ENCODE results near the gene POLR2C. TPM values are rescaled to one million over a fixed set of nuclear protein-coding genes. Genes with fewer than 3 reads are reported as not detected.

Gene POLR2C
- total RNA-seq (10 to 100 TPM; 76.1 to 82.6 TPM), total RNA-seq (63.1 to 95.5 reads per million in 2 donors)

DNA sequence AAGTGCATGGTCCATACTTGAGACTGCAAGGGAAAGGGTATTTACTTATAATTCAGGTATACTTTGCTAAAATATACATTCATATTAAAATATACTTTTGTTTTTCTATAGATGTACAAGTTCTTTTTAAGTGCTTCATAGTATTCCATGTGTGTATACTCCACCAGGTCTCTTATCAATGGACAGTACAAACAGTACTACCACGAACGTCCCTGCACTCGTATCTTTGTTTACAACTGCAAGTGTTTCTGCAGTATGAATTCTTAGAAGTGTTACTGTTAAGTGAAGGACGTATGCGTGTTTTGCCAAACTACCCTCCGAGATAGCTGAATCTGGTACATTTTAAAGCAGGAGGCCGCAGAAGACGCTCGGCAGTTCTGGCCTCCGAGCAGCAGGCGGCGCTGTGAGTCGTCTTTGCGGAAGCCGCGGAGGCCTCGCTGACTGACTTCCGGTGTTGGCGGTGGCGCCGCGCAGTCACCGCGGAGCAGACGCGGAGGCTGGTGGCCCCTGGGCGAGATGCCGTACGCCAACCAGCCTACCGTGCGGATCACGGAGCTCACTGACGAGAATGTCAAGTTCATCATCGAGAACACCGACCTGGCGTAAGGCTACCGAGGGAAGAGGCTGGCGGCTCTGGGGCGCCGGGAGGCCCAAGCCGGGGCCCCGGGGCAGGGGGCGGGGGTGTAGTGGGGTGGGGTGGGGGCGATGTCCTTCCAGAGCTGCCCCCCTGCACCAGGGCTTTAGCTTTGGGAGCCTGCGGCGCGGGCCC lies at the start of gene POLR2C:
Gene POLR2C, plus strand, starts transcription at position 471 of the 769 bp plus-strand sequence. Its CDS starts 46 bp downstream, at position 517.
- H3K27me3 Mint-ChIP-seq, result no peaks in the 10 kb centered on the region
- peak within 1 kb of the TSS; percentile 100 for H3K4me3 Mint-ChIP-seq
- peaks cover 11% of the 10 kb centered on the region for H3K36me3 Mint-ChIP-seq (ENCODE audit: low read depth)
- H3K27ac Mint-ChIP-seq, result peak within 1 kb of the TSS; percentile 98
- H3K4me1 Mint-ChIP-seq, result peaks cover 26% of the 10 kb centered on the region
- peak; percentile 97 for ATAC-seq
- no peaks in the 10 kb centered on the region for H3K9me3 ChIP-seq (ENCODE audit: control insufficient read depth, low read length, poor library complexity, severe bottlenecking)
- DNase-seq, result peak; percentile 86 to 96 (median 90)

DNA sequence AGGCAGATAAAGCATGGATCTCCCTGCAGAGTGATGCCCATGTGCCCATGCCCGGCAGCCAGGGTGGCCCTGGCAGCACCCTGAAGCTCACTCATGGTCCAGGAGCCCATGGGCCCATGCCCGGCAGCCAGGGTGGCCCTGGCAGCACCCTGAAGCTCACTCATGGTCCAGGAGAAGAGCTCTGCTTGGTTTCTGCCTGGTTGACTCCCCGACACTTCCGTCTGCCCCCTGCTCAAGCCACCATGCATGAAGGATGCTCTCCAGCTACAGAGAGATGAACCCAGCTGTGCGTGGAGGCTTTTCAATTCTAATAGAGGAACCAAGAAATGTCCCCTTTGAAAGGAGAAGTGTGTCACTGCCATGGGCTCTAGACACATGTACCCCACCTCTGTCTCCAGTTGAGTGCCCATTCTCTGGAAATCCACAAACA lies 49.2 kb upstream of the POLR2C start:
- DNase-seq, result no peak
- Mint-ChIP-seq H3K27me3 (peaks cover 11% of the 10 kb centered on the region), H3K27ac (no peak overlapping the region)

DNA sequence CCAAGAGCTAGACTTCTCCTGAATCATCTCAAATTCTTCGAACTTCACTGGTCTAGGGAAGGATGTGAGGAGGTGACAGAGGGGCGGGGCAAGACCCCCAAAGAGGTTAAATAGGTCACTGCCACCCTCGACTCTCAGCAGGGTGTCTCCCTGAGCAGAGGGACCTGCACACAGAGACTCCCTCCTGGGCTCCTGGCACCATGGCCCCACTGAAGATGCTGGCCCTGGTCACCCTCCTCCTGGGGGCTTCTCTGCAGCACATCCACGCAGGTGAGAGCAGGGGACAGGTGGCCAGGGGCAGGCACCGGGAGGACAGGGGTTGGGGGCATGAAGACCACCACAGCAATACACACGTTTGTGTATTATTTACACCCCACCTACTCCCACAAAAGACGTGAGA lies 48.7 kb upstream of the POLR2C start:
- Mint-ChIP-seq H3K27me3 (peaks cover 11% of the 10 kb centered on the region), H3K4me1 (peaks cover 10% of the 10 kb centered on the region), H3K36me3 (ENCODE audit: low read depth) (peaks cover 2% of the 10 kb centered on the region), H3K27ac (no peak overlapping the region), H3K4me3 (no peak overlapping the region)
- DNase-seq (no peak), ATAC-seq (no peak)
- no peaks in the 10 kb centered on the region for H3K9me3 ChIP-seq (ENCODE audit: control insufficient read depth, low read length, poor library complexity, severe bottlenecking)

More for the DNA sequence above, 49.2 kb upstream of the POLR2C start:
- H3K4me1 Mint-ChIP-seq, result peaks cover 9% of the 10 kb centered on the region
- H3K4me3 Mint-ChIP-seq, result peak overlapping the region; percentile 5
- ATAC-seq, result peak; percentile 62
- H3K36me3 Mint-ChIP-seq (ENCODE audit: low read depth), result peaks cover 2% of the 10 kb centered on the region
- no peaks in the 10 kb centered on the region for H3K9me3 ChIP-seq (ENCODE audit: control insufficient read depth, low read length, poor library complexity, severe bottlenecking)

DNA sequence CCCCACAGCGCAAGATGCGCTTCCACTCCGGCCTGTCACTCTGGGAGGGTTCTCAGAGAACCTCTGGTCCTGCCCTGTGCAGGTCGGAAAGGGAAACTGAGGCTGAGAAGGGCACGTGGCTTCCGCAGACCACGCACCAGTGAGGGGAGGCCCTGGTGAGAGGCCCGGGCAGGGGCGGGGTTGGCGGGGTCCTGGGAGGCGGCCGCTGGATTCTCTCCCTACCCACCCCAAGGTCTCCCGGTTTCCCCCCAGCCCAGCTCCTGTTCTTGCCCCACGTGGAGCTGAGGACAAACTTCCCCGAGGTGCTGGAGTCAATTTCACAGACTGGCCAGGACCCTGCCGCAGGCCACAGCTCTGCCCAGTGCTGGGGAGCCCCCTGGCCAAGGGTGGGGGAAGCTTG lies 46.4 kb upstream of the POLR2C start:
- DNase-seq (no peak), ATAC-seq (no peak)
- H3K27ac Mint-ChIP-seq, result no peak overlapping the region
- no peak overlapping the region for H3K4me3 Mint-ChIP-seq
- peaks cover 2% of the 10 kb centered on the region for H3K36me3 Mint-ChIP-seq (ENCODE audit: low read depth)
- H3K9me3 ChIP-seq (ENCODE audit: control insufficient read depth, low read length, poor library complexity, severe bottlenecking), result no peaks in the 10 kb centered on the region
- H3K4me1 Mint-ChIP-seq, result peaks cover 15% of the 10 kb centered on the region
- peaks cover 6% of the 10 kb centered on the region for H3K27me3 Mint-ChIP-seq

DNA sequence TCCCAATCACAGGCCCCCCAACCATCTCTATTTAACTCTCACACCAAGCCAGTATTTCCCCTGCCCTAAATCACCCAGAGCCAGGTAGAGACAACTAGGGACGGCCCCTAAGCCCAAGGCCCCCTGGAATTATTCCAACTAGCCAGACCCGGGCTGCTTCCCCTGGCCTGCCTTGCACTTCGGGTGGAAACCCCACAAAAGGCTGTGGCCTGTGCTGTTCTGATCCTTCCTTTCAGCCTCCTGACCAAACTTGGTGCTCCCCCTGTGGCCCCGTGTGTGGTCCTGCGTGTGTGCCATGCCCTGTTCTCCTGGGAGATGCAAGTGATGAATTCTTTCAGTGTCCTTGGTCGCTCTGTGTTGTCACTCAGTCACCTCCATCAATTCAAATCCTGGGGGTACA lies 43.0 kb upstream of the POLR2C start:
- no peaks in the 10 kb centered on the region for H3K27me3 Mint-ChIP-seq
- no peak for DNase-seq
- H3K9me3 ChIP-seq (ENCODE audit: control insufficient read depth, low read length, poor library complexity, severe bottlenecking), result no peaks in the 10 kb centered on the region
- H3K4me1 Mint-ChIP-seq, result peaks cover 15% of the 10 kb centered on the region
- ATAC-seq, result no peak
- H3K4me3 Mint-ChIP-seq, result peak overlapping the region; percentile 39
- peak overlapping the region; percentile 63 for H3K27ac Mint-ChIP-seq
- no peaks in the 10 kb centered on the region for H3K36me3 Mint-ChIP-seq (ENCODE audit: low read depth)

DNA sequence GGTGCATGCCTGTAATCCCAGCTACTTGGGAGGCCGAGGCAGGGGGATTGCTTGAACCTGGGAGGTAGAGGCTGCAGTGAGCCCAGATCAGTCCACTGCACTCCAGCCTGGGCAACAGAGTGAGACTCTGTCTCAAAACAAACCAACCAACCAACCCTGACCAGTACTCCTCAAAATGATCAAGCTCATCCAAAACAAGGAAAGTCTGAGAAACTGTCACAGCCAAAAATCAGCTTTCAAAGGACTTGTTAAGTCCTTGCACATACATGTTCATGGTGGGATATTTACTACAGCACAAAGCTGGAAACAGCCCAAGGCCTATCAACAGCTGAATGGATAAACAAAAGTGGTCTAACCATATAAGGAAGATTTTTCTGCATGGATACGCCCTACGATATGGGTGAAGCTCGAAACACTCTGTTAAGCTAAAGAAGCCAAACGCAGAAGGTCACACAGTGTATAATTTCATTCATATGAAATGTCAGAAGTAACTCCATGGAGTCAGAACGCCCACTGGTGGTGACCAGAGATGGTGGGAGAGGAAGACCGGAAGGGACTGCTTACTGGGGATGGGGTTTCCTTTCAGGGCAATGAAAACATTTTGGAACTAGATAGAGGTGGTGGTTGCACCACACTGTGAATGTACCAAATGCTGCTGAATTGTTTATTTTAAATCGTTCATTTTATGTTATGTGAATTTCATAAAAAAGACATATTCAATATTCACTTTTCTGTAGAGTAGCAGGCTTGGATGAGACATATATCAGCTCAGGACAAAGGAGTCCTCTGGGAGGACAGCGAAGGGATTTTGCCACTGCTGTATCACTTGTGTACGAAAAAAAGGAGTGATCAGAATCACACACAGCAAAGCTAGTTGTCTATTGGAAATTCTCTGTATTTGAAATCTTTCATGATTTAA lies 40.2 kb upstream of the POLR2C start:
- DNase-seq, result no peak
- peaks cover 10% of the 10 kb centered on the region for H3K4me1 Mint-ChIP-seq
- H3K4me3 Mint-ChIP-seq, result no peak overlapping the region
- no peak overlapping the region for H3K27ac Mint-ChIP-seq
- H3K9me3 ChIP-seq (ENCODE audit: control insufficient read depth, low read length, poor library complexity, severe bottlenecking), result no peaks in the 10 kb centered on the region
- no peak for ATAC-seq
- H3K27me3 Mint-ChIP-seq, result no peaks in the 10 kb centered on the region
- H3K36me3 Mint-ChIP-seq (ENCODE audit: low read depth), result no peaks in the 10 kb centered on the region

DNA sequence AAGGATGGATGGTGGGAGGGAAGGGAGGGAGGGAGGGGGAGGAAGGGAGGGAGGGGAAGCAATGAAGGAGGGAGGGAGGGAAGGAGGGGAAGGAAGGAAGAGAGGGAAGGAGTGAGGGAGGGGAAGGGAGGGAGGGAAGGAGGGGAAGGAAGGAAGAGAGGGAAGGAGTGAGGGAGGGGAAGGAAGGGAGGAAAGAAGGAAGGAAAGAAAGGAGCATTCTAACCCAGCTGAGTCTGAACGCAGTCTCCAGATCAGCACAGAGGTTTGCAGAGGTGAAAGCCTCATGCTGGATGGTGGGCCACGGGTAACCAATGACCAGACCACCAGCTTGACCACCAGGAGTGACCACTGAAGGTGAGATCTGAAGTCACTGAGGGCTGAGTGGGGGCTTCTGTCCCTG lies 39.3 kb upstream of the POLR2C start:
- peaks cover 2% of the 10 kb centered on the region for H3K36me3 Mint-ChIP-seq (ENCODE audit: low read depth)
- no peak for ATAC-seq
- no peaks in the 10 kb centered on the region for H3K27me3 Mint-ChIP-seq
- no peaks in the 10 kb centered on the region for H3K9me3 ChIP-seq (ENCODE audit: control insufficient read depth, low read length, poor library complexity, severe bottlenecking)
- H3K27ac Mint-ChIP-seq, result no peak overlapping the region
- H3K4me3 Mint-ChIP-seq, result no peak overlapping the region
- DNase-seq, result no peak
- H3K4me1 Mint-ChIP-seq, result peaks cover 5% of the 10 kb centered on the region

DNA sequence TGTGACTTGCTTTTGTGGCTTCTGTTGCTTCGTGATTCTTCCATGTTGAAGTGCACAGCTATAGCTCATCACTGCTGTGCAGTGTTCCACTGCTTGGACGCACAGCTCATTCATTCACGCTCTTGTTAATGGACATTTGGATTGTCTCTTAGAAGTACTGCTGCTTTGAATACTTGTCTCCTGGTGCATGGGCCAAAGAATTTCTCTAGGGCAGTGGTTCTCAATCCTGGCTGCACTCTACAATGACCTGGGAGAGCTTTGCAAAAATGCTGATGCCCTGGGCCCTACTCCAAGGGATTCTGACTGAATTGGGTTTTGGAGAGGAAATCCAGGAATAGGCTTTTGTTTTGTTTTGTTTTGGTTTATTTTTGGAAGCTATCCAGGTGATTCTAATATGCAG lies 37.9 kb upstream of the POLR2C start:
- no peaks in the 10 kb centered on the region for H3K9me3 ChIP-seq (ENCODE audit: control insufficient read depth, low read length, poor library complexity, severe bottlenecking)
- Mint-ChIP-seq H3K27ac (no peak overlapping the region), H3K27me3 (no peaks in the 10 kb centered on the region), H3K4me3 (no peak overlapping the region), H3K36me3 (ENCODE audit: low read depth) (peaks cover 6% of the 10 kb centered on the region), H3K4me1 (peaks cover 1% of the 10 kb centered on the region)
- ATAC-seq, result no peak
- no peak for DNase-seq

DNA sequence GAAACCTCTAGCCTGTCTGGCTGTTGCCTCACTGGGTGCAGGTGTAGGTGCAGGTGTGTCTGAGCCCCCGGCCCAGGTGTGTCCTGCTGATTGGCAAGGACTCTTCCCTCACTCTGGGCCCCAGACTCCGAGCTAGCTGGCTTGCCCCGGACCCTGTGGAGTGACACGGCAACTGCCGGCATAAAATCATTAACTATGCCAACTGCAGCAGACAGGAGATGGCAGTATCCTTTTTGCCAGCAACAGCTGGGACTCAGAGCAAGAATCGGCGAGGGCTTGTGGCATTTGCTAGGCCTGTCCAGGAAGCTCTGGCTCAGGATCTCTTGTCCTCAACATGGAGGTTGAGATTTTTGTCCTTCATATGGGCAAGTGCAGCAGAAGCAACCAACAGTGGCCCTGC lies 36.1 kb upstream of the POLR2C start:
- DNase-seq (no peak), ATAC-seq (no peak)
- Mint-ChIP-seq H3K27me3 (no peaks in the 10 kb centered on the region), H3K36me3 (ENCODE audit: low read depth) (peaks cover 8% of the 10 kb centered on the region), H3K4me1 (no peaks in the 10 kb centered on the region), H3K27ac (no peak overlapping the region), H3K4me3 (no peak overlapping the region)
- no peaks in the 10 kb centered on the region for H3K9me3 ChIP-seq (ENCODE audit: control insufficient read depth, low read length, poor library complexity, severe bottlenecking)

DNA sequence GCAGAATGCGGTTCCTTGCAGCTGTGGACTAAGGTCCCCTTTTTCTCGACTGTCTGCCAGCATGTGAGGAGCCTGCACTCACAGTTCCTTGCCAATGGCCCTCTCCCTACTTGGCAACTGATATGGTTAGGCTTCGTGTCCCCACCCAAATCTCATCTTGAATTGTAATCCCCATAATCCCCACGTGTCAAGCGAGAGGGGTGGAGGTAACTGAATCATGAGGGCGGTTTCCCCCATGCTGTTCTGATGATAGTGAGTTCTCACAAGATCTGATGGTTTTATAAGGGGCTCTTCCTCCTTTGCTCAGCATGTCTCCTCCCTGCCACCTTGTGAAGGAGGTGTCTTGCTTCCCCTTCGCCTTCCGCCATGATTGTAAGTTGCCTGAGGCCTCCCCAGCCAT lies 35.2 kb upstream of the POLR2C start:
- no peak overlapping the region for H3K27ac Mint-ChIP-seq
- no peaks in the 10 kb centered on the region for H3K9me3 ChIP-seq (ENCODE audit: control insufficient read depth, low read length, poor library complexity, severe bottlenecking)
- peaks cover 8% of the 10 kb centered on the region for H3K36me3 Mint-ChIP-seq (ENCODE audit: low read depth)
- DNase-seq, result no peak
- no peak overlapping the region for H3K4me3 Mint-ChIP-seq
- H3K27me3 Mint-ChIP-seq, result no peaks in the 10 kb centered on the region
- no peaks in the 10 kb centered on the region for H3K4me1 Mint-ChIP-seq
- ATAC-seq, result no peak

DNA sequence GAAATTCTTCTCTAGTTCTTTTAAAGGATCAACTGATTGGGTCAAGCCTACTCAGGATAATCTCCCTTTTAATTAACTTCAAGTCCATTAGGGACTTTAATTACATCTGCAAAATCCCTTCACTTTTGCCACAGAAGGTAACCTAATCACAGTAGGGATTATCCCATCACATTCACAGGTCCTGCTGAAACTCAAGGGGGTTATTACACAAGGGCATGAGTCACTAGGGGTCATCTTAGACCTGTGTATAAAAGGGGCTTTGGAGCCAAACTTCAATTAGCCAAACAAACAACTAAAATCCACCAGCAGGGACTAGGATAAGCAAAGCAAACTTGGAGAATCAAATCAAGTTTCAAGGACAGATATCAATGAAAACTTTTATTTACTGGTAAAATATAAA lies 34.7 kb upstream of the POLR2C start:
- H3K36me3 Mint-ChIP-seq (ENCODE audit: low read depth), result peaks cover 8% of the 10 kb centered on the region
- no peak overlapping the region for H3K27ac Mint-ChIP-seq
- no peaks in the 10 kb centered on the region for H3K4me1 Mint-ChIP-seq
- no peaks in the 10 kb centered on the region for H3K27me3 Mint-ChIP-seq
- no peak for ATAC-seq
- no peak for DNase-seq
- H3K4me3 Mint-ChIP-seq, result no peak overlapping the region
- H3K9me3 ChIP-seq (ENCODE audit: control insufficient read depth, low read length, poor library complexity, severe bottlenecking), result no peaks in the 10 kb centered on the region

DNA sequence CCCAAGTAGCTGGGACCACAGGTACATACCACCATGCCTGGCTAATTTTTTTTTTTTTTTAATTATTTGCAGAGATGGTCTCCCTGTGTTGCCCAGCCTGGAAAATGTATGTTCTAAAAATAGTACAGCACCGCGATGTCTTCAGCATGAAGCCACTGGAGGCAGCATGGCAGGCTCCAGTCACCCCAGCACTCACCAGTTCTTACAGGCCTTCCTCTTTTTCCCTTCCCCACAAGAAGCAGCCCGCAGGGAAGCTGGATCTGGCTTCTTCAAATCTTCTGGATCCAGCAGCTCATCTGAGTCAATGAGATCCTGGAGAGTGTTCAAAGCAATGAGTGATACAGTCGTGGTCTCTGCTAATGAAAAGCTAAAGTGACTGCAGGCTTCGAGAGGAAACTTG lies 31.5 kb upstream of the POLR2C start:
- H3K36me3 Mint-ChIP-seq (ENCODE audit: low read depth), result peaks cover 12% of the 10 kb centered on the region
- H3K27me3 Mint-ChIP-seq, result no peaks in the 10 kb centered on the region
- H3K9me3 ChIP-seq (ENCODE audit: control insufficient read depth, low read length, poor library complexity, severe bottlenecking), result no peaks in the 10 kb centered on the region
- H3K4me1 Mint-ChIP-seq, result no peaks in the 10 kb centered on the region
- DNase-seq, result no peak
- ATAC-seq, result no peak
- H3K27ac Mint-ChIP-seq, result no peak overlapping the region
- H3K4me3 Mint-ChIP-seq, result no peak overlapping the region

DNA sequence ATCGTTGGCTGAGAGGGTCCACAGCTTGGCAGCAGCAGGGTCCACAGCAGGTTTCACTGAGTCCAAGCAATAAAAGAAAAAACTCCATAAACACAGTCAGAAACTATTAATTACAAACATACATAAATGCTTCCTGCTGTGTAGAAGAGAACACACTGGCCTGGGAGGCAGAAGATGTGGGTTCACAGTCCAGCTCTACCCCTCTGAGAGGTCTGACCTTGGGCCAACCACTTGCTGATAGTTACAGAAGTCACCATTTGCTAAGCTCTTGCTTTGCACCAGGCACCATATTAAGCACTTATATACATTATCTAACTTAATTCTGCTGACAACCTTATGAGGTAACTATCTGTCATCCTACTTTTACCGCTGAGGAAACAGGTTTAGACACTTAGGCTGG lies 30.0 kb upstream of the POLR2C start:
- H3K27ac Mint-ChIP-seq, result no peak overlapping the region
- no peaks in the 10 kb centered on the region for H3K4me1 Mint-ChIP-seq
- H3K36me3 Mint-ChIP-seq (ENCODE audit: low read depth), result peaks cover 10% of the 10 kb centered on the region
- H3K4me3 Mint-ChIP-seq, result no peak overlapping the region
- H3K9me3 ChIP-seq (ENCODE audit: control insufficient read depth, low read length, poor library complexity, severe bottlenecking), result no peaks in the 10 kb centered on the region
- ATAC-seq (no peak), DNase-seq (no peak)
- H3K27me3 Mint-ChIP-seq, result no peaks in the 10 kb centered on the region
